ENCODE data around the gene RHBDL3.

RHBDL3 gene

GRCh38 chr17:32357615-32358014 lies 92.0 kb downstream of the RHBDL3 start:
- no peak for DNase-seq (ENCODE audit: low read depth)

GRCh38 chr17:32361270-32361669 lies 95.6 kb downstream of the RHBDL3 start:
- DNase-seq (ENCODE audit: low read depth), result no peak

GRCh38 chr17:32370426-32370825 lies 104.8 kb downstream of the RHBDL3 start:
- DNase-seq (ENCODE audit: low read depth), result no peak
